ENCODE measurements around the gene SULF2.

The SULF2 gene

DNA sequence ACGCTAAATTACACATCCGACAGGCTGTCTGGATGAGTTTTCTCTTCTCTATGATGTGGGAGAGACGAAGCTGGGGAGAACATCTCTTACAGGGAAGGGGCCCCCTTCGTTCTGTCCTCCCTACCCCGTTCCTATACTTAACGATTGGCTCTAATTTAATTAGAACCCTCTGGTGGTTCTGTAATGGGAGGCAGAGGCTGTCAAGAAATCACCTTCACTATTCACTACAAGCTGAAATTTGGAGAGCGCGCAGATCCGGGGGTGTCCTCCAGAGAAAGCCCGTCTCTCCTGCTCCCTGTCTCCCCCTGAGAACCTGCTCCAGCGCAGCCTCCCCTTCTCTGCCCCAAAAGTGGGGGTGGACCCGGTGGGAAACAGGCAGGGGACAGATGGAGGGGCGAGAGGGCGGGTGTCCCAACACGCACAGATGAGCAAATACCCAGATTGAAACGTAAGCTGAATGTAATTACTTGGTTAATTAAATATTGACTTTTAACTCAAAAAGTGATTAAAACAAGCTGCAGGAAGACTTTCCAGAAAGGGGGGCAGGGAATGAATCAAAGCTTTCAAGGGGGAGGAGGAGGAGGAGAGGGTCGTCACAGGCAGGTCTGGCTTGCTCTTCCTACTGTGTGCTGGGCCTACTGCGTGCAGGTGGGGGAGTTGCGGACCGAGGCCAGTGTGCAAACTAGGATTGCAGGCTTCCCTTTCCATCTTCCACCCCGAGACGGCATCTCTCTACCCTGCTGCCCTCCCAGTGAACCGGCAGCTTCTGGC lies 1.3 kb downstream of the SULF2 start:
- no peak for DNase-seq

DNA sequence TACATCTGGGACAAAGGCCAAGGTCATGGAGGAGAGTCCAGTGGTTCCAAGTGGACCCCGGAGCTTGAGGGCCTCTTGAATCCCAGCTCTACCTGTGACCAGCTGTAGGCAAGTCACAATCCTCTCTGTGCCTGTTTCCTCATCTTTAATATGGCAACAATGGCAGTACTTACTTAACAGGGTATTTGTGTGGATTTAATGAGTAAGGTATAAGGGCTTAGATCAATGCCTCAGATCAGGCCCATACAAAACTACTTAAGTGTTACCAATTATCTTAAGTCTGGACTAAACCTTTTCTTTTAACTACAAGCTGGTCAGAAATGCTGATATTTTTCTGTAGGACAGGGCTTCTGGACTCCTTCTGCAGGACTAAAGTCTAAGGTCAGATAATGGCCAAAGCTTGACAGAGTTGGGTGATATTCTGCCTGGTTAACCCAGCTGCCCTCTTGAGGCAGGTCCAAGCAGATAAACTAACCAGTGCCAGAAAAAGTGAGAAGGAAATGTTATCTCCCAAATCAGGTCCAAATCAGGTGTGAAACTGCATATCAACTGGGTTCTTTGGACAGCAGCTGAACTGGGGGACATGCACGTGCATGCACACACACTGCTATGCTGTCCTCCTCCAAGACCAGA lies 2.2 kb downstream of the SULF2 start:
- DNase-seq, result no peak

DNA sequence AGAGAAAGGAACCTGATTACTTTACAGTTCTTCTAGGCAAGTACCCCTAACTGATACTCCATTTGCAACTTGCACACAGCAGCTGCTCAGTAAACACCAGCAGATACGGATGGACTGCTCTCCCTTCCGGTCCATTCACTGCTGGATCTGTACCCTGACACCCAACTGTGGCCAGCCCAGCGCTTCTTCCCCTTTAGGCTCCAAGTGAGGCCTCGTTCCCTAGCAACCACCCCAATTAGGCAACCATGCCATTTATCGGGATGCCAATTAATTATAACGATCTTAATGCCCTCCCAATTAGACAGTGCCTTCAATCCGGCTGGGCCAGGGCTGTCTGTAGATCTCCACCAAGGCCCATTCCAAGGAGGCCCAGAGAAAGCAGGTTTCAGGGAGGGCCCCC lies 3.2 kb downstream of the SULF2 start:
- no peak for DNase-seq

DNA sequence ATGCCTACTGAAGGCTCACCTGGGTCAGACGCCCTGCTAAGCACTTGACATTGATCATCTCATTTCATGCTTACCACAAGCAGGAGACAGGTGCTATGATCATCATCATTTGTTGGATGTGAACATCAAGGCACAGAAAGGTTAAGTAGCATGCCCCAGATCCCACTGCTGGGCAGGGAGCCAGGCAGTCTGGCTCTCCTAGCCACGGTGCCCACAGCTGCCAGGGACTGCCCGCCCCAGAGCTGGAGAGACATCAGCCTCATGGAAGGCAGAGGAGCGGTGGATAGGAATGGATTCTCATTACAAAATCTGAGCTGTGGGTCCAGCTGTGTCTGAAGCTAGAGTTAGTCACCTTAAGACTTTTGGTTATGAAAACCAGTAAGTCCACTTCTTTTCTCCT lies 3.6 kb downstream of the SULF2 start:
- DNase-seq, result peak in 1 of 14 donors; percentile 31

DNA sequence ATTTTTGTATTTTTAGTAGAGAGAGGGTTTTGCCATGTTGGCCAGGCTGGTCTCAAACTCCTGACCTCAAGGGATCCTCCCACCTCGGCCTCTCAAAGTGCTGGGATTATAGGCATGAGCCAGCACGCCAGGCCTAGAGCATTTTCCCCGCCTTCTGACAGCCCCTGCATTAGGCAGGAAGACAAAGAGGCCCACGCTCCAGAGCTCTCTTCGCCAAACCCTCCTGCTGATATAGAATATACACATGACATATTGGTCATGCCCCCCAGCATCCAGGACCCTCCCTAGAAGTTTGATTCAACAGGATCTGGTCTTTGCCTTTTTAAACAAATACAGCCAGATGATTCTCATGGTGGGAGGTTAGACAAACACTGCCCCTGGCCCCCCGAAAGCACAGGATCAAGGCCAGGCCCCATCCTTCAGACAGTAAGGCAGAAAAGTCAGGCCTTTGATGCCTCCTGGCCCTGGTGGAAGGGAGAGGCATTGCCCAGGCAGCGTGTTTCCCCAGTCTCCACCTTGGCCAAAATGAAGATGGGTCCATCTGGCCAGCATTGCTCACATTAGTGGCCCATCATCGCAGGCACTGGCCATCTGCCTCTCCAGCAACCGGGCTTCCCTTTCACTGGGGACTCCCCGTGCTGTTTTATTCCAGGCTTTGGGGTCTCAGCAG lies 4.4 kb downstream of the SULF2 start:
- no peak for DNase-seq

DNA sequence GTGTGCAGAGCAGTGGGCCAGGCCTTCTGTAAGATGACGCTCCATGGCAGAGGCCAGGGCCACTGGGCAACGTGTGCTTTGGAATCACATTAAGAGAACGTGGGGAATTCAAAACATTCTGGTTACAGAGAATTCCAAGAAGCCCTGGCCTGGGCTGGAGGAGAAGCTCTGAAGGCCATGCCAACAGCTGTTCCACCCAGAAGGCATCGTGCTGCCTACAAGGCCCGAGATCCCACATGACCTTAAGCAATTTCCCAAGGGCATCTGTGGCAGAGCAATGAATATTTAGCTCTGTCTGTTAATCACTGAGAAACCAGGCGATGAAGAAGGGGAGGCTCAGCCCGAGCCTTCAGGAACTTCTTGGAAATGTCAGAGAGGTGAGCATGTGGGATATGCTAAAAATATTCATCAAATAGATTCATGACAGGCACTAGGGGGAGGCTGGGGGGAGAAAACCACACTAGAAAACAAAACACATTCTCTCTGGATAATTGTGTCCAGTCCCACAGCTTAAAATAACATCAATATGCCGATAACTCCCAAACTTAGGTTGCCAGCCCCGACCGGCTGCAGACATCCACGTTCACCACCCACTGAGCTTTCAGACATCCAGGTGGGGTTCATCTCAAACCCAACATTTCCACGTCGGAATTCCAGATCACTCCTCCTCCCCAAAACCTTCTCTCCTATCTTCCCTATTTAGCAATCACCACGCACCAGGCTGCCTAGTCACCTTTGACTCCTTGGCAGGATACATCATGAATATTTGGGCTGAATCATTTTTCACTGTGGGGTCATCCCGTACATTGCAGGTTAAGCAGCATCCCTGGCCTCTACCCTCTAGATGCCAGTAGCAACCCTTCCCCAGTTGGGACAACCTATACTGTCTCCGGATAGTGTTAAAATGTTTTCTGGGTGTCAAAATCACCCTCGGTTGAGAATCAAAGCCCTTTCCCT lies 6.6 kb downstream of the SULF2 start:
- DNase-seq, result no peak

DNA sequence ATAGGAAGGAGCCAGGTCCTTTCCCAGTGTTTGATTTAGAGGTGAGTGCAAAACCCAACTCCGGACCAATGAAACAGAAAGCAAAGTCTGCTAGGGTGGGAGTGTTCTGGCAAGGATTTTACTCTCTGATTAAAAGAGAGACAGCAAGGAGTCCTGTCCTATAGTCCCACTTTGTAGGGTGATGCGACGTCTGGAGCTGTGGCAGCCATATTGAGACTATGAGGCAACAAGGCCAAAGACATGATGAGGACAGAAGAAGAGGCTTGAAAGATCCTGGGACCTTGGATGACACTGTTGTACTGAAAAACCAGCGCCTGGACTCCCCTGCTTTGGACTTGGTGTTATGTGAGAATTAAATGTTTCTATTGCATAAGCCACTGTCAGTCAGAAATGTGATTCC lies 8.1 kb downstream of the SULF2 start:
- no peak for DNase-seq

DNA sequence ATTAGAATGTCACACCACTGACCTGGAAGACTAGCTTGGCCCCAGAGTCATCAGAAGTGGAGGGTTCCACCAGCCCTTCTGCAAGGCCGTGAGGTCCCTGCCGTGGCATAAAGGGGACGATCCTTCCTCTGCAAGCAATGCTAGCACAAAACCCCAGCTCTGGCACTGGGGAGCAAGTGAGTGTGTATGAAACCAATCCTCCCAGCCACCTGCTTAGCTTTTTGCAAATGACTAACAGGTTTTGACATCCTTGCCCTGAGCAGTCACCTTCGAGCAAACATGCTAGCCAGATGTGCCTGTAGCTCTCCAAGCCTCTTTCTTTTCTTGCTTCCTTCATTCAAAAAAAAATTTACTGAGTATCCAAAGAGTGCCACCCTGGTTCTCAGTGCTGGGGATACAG lies 8.6 kb downstream of the SULF2 start:
- DNase-seq, result no peak

DNA sequence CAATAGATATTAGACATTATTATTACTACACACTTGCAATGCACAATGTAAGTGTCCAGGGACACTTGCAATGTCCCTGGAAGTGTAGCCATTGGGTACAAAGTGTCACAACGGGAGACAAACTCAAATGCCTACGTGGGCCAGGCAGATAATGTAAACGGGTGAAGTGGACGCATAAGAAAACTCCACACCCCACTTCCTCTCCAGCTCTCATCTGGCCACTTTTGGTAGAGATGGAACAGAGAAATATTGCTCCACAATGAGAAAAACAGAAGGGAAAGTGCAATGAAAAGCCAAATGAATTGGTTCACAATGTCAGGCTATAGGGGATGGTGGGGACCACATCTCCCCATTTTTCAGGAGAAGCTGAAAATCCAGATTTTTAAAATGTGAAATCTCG lies 9.4 kb downstream of the SULF2 start:
- no peak for DNase-seq

DNA sequence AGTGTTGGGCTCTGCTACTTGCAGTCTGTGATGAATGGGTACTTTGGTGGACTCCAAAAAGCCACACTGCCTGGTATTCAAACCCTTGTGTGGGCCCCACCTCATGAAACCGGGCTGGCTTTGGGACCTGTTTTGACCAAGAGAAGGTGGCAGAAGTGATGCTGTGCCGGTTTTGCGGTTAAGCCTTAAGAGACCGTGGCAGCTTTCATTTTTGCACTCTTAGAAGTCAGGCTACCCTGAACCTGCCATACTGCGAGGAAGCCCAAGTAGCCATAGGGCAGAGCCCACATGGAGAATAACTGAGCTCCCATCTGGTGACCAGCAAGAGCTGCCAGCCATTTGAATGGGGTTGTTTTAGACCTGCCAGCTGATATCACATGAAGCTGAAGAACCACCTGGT lies 10.2 kb downstream of the SULF2 start:
- DNase-seq, result no peak

DNA sequence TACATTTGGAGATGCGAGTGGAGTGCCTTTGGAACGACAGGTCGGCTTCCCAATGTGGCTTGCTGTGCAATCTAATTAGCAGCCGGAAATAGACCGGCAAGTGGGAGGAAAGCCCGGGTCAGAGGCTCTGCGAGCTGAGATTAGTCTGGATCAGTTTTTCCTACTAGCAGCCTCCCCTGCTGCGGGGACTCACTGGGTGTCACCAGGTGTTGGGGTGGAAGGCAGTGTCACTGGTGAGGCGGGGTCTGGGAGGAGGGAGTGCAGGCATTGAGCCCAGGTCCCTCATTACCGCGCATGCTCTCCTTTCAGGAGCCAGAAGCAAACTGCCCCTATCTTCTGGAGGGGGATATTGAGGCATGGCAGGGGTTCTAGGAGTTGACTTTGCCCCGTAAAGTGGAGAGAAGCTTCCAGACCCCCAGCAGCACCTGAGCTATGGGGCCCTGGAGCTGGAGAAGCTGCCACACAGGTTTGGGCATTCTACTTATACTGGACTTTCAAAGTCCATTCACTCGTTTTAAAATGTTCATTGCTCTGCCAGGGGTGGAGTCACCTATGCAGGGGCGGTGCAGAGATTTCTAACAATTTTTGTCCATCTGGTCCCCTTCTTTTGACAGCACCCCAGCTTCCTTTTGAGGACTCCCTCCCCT lies 11.0 kb downstream of the SULF2 start:
- no peak for DNase-seq

DNA sequence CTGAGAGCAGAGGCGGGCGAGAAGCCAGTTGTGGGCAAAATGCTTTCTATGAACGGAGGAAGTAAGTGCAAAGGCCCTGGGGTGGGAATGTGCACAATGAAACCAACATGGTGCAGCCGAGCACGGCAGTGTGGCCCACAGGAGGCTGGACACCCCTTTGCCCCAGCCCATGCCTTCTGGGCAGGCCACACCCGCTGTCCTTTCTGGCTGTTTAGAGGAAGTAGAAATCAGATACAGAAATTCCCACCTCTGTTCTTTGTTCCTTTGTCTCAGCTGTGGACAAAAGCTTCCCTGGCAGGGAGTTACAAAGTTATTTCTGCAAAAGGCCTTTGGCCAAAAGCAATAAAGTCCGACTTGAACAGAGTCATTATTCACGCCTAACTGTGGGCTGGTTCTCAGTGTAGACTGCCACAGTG lies 11.9 kb downstream of the SULF2 start:
- DNase-seq, result no peak

DNA sequence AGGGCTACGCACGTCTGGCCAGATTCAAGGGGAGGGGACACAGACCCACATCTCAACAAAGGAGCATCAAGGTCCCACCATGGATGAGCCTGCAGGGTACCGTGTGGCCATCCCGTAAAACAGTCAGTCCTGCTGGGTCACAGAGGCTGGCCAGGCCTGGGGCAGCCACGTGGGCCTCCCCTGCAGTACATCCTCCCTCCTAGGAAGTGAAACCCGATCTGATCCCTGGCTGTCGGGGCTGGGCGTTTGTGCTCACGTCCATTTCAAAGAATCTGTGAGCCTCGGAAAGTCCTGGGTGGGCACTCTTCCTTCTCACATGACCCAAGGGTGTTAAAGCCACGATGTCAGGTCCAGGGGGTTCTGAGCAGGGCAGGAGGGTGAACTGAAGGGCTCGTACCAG lies 14.3 kb downstream of the SULF2 start:
- DNase-seq, result peak in 5 of 14 donors; percentile 7 to 13 (median 10)

DNA sequence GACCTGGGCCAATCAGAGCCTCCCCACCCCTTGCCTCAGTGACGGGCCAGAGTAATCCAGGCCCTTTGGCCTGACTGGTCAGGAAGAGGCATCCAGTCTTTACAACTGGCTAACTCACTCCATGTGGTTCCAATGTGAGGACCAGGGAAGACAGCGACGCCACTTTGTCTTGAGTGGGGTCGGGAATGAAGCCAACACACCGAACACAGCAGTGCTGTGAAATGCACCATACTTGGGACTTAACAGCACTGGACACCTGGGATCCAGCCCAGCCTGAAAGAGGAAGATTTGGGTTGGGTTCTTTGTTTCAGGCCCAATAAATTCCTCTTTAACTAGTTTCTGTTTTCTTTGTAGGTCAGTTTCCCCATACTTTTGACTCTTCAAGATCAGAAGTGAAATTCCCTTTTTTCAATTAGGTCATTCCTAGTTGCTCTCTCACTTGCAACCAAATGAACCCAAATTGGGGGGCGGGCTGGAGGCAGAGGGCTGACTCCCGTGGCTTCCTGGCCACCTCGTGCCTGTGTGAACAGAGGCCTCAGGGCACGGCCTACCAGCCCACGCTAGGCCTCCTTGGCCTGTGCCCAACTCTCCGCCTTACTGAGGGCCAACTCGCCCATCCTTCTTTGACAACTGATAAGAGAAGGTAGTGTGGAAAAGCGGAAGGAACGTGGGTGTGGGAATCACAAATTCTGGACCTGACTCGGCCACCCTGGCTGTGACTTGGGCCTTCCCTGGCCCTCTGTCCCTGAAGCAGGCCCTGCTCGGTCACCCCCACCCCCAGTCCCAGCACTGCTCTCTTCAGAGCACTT lies 17.1 kb downstream of the SULF2 start:
- DNase-seq, result peak in 3 of 14 donors; percentile 3 to 32 (median 4)

DNA sequence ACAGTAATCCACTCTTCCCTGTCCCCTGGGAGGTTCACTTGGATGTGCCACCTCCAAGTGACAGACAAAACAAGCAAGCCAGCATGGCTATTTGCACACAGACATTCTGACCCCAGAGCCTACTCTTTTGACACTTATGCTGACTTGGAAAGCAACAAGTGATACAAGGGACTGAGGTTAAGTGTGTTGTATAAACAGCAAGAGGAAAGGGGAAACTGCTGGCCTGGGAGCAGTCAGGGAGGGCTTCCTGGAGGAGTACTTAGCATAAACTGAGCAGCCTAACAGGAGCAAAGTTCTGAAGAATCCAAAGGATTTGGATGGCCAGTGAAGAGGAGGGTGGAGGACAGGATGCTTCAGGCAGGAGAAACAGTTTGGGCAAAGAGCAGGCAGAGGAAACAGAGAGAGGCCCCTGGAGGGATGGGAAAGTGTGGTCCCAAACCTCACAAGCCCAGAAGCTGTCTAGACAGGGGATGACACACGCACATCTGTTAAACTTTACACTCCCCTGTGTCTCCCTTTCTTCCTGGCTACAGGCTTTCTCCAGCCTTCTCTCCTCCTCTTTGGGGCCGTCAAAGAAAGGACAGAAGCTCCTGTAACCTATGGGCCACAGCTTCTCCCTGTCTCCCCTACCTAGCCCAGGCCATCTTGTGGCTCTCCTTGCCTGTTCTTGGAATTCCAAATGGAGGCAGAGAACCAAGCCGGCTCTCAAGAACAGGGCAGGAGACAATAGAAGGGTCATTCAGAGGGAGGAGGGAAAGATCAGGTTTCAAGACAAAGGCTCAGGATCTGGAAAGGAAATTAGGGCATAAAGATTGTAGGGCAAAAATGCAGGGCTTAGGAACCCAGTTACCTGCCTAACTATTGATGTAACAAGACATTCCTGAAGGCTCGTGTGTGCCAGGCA lies 19.3 kb downstream of the SULF2 start:
- DNase-seq, result no peak

DNA sequence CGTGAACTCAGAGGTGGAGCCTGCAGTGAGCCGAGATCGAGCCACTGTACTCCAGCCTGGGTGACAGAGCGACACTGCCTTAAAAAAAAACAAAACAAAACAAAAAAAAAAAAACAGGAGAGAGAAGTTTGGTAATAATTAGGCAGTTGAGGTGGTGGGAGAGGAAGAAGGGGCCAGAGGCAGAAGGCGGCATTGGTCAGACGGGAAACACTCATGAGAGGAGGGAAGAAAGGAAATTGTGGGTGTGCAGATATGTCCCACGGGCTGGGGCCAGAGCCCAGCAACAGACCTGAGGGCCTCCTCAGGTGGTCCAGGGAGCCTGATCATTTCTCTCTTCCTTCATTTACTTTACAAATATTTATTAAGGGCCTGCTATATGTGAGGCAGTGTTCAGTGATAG lies 20.0 kb downstream of the SULF2 start:
- no peak for DNase-seq

DNA sequence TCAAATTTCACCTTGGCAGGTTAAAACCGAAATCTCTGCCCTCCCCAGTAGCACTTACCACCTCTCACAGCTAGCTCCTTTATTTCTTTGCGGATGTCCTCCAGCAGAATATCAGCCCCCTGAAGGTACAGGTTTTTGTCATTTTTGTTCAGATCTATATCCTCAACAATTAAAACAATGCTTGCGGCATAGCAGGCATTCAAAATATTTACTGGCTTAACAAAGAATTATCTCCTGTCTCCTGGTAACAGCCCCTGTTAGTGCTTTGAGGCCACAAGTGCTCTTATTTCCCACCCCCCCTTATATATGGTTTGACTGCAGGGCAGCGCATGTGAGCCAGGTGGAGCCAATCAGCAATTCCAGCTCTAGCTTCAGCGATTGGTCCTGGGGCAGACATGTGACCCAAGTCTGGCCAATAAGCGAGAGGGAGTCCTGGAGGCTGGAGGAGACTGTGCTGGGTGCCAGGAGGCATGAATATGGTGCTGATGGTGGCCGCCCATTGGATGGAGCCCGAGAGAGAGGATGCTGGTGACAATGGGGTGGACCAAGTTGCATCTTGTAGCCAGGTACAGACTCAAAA lies 21.0 kb downstream of the SULF2 start:
- DNase-seq, result no peak

DNA sequence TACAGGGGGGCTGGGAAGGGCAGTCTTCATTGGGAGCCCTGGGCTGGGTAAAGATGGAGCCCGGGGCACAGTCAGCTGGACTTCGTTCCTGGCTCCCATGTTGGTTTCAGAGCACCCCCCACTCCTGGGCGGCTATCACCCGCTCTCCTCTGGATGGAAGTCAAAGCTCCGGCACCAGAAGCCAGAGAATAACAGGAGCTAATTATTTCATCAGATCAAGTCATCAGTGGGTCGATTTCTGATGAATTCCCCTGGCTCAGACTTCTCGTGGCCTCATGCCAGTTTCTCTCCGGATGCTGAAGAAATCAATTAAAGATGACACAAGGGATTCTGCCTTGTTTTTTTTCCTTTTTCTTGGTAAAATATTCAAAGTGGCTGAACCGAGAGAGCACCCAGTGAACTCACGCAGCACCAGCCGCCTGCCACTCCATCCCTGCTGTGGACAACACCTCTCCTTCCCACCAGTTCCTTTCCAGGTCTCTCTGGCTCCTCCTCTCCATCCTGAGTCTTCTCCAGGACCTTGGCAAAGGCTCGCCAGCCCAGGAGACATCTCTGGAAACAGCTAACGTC lies 22.5 kb downstream of the SULF2 start:
- DNase-seq, result peak in 1 of 14 donors; percentile 6

DNA sequence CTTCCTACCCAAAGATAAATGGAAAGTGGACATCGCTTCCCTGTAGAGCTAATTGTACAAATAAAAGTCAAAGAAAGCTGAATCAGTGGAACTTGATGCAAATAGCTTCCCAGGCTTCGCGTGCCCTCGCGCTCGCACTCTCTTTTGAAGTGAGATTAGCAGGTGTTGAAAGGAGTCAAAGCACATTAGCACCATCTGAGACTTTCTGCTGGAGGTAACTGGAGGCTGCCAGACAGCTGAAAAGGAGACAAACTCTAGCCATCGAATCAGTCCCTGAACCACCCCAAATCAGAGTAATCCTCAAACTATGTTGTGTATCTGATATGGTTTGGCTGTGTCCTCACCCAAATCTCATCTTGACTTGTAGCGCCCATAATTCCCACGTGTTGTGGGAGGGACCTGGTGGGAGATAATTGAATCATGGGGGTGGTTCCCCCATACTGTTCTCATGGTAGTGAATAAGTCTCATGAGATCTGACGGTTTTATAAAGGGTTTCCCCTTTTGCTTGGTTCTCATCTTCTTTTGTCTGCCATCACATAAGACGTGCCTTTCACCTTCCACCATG lies 23.7 kb downstream of the SULF2 start:
- no peak for DNase-seq

Data from C1 segment of cervical spinal cord (tissue), 14 donors.